ENCODE results near the gene TUSC1.

- no peak for TF ChIP-seq EZH2 (IDR thresholded peaks at IDR 0.05; ENCODE audit: insufficient read depth, poor library complexity, severe bottlenecking)
- TF ChIP-seq EZH2phosphoT487 (IDR thresholded peaks at IDR 0.05; ENCODE audit: insufficient read depth, low read depth): no peak
Measured at GRCh38 chr9:25658571-25658970, 19.7 kb downstream of the TUSC1 start.
